Measurements from ENCODE around the gene SYT14. TPM values are rescaled to one million over a fixed set of nuclear protein-coding genes. Genes with fewer than 3 reads are reported as not detected.

The SYT14 gene
- total RNA-seq, 4 donors from 2014 or later, result not detected

DNA sequence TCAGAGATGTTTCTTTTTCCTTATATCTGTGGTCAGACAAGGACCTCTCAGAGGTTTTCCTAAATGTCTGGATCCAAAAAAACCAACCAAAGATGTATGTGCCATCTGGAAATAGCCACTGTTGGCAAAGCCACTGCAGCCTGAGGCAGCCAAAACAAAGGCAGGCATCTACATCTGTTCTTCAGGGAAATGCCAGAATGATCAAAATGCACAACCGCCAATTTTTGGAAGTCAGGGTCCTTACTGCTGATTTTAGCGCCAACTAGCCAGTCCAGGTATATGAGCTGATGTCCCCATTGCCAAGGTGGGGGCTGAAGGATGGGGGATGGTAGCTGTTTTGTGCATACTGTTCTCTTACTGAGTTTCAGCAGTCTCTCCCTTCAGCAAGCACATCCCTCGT is 45.9 kb downstream of the SYT14 start:
- DNase-seq (ENCODE audit: low spot score) (no peak), ATAC-seq (ENCODE audit: low FRiP score) (no peak)
- no peak for TF ChIP-seq CTCF (IDR thresholded peaks at IDR 0.05)

GRCh38 chr1:209985002-209985401 is 47.0 kb downstream of the SYT14 start:
- ATAC-seq (ENCODE audit: low FRiP score), result no peak
- DNase-seq (ENCODE audit: low spot score), result no peak
- no peak for TF ChIP-seq CTCF (IDR thresholded peaks at IDR 0.05)

DNA sequence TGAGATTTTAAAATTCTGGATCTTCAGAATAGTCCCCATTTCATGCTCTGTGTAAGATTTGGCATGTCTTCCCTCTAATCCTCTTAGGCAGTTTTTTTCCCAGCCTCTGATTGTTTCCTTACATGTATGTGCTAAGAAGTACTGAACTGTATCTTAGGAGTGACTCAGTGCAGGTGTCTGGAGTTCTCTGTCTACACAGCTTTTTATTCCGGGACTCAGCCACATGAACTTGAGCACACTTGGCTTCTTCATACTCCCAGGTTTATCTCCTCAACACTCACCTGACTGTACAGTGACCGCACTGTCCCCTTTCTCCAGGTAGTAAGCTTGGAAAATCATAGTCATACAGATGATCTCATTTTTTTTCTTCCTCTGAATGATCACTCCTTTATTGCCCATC is 50.7 kb downstream of the SYT14 start:
- no peak for DNase-seq (ENCODE audit: low spot score)
- no peak for ATAC-seq (ENCODE audit: low FRiP score)
- no peak for TF ChIP-seq CTCF (IDR thresholded peaks at IDR 0.05)

DNA sequence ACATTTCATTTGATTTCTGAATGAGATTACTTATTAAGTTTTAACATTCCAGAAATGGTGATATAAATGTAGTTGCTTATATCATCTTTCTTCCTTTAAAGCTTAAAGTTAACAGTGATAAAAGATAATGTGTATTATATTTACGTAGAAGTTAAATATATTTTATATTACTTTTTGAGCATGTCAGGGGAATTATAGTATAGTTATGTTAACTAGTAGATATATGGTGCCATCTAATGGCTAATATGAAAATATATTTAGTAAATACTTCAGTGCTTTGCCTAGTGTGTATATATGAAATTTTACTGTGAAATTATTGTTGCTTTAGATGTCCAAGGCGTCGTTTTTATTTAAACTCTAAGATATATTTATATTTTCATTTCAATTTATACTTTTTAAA is 51.5 kb downstream of the SYT14 start:
- no peak for TF ChIP-seq CTCF (IDR thresholded peaks at IDR 0.05)
- ATAC-seq (ENCODE audit: low FRiP score), result no peak

GRCh38 chr1:209993061-209993830 is 55.2 kb downstream of the SYT14 start:
- DNase-seq (ENCODE audit: low spot score) (no peak), ATAC-seq (ENCODE audit: low FRiP score) (no peak)
- no peak for TF ChIP-seq CTCF (IDR thresholded peaks at IDR 0.05)

More for the DNA sequence above, 51.5 kb downstream of the SYT14 start:
- DNase-seq (ENCODE audit: low spot score), result no peak

DNA sequence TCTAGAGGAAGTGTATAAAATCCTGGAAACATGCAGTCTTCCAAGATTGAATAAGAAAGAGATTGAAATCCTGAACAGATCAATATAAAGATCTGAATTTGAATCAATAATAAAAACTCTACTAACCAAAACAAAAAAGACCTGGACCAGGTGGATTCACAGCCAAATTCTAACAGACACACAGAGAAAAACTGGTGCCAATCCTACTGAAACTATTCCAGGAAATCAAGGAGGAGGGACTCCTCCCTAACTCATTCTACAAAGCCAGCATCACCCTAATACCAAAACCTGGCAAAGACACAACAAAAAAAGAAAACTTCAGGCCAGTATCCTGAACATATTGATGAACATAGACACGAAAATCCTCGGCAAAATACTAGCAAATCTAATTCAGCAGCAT is 58.3 kb downstream of the SYT14 start:
- ATAC-seq (ENCODE audit: low FRiP score), result no peak
- DNase-seq (ENCODE audit: low spot score), result no peak
- no peak for TF ChIP-seq CTCF (IDR thresholded peaks at IDR 0.05)

DNA sequence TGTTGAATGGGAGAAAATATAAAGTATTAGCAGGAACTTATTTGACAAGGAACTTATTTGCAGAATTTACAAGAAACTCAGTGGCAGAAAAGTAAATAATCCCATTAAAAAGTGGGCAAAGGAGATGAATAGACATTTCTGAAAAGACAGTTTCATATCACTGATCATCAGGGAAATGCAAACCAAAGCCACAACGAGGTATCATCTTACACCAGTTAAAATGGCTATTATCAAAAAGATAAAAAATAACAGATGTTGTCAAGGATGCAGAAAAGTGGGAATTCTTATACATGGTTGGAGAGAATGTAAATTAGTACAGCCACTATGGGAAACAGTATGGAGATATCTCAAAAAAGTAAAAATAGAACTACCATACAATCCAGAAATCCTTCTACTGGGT is 61.0 kb downstream of the SYT14 start:
- no peak for TF ChIP-seq CTCF (IDR thresholded peaks at IDR 0.05)
- ATAC-seq (ENCODE audit: low FRiP score) (no peak), DNase-seq (ENCODE audit: low spot score) (no peak)
